ENCODE results near the gene DCAF5.

DCAF5 gene

DNA sequence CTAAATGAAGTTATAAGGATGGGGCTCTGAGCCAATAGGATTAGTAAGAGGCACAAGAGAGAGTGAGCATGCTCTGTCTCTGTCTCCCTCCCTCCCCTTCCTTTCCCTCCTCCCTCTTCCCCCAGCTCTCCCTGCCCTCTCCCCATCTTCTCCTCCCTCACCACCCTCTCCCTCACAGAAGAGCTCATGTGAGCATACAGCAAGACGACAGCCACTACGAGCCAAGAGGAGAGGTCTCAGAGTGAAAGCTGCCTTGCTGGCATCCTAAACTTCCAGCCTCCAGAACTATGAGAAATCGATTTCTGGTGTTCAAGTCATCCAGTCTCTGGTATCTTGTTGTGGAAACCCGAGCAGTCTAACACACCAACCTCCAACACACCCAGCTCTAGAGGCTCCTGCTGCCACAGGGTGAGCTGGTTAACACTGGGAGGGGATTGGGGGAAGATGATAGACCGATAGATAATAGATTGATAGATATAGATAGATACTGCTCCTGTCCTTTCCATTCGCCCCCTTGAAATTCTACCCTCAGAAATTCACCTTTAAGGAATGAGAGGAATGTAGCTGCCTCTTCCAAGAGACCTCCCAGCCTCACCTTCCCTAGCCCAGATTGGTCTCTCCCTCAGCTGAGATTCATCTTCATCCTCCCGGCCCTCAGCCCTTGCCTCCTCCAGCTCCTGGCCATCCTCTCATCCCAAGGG is 148.0 kb downstream of the DCAF5 start:
- no peak for DNase-seq (ENCODE audit: low read depth in 2 of 2)

DNA sequence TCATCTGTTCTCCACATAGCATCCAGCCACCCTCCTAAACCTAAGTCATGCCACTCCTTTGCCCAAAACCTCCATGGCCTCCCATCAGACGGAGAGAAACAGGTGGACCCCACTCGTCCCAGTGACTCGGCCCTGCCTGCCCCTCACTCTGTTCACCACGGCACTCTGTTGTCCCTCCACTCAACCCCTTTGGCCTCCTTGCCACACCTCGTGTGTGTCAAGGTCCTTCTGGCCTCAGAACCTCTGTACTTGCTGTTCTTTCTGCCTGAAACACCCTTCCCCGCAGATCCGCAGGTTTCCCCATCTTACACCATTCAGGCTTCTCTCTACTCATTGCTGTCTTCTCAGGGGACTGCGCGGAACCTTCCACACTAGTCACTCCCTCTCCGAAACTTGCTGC is 149.3 kb downstream of the DCAF5 start:
- no peak for DNase-seq (ENCODE audit: low read depth in 2 of 2)

DNA sequence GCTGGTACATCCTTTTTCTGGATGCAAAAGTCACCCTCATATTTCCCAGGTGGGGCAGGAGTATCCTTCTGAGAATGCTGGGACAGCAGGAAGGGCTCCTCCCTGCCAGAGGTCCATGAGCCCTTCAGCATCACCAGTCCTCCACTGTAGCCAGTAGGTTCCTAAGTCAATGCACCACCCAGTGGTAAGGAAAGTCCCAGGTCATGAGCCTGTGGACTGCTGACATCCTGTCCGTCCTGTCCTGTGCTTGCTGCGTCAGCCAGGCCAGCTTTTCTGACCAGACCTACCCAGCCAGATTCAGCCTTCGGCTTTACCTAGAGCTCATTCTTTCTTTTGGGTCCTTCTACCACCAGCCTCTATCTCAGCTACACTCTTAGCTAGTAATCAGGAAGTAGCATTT is 150.8 kb downstream of the DCAF5 start:
- no peak for DNase-seq (ENCODE audit: low read depth in 2 of 2)

DNA sequence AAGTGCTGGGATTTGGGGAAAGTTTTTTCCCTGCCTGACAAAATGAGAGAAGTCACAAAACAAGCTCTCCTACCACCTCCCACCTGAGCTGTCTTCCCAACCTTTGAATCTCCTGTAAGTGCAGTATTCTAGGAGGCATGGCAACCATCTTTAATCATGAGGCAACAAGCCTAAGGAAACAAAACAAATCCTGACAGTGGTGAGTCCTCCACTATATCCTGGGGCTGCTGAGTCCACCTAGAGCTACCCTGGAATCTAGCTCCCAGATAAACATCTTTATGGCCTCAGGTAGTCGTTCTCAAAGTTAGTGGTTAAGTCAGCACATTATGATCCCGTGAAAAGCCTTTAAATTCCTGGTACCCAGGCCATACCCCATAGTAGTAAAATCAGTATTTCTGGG is 151.5 kb downstream of the DCAF5 start:
- DNase-seq (ENCODE audit: low read depth in 2 of 2): no peak
